ENCODE results near the gene ABCF2. TPM values are rescaled to one million over a fixed set of nuclear protein-coding genes. Genes with fewer than 3 reads are reported as not detected.

ABCF2 gene
- total RNA-seq, 1 donor from 2014 or later = 63.4 TPM

- intact Hi-C loops (cut with micrococcal nuclease) = no loop called here
- Mint-ChIP-seq H3K9me3 (no peaks in the 10 kb centered on the region), H3K36me3 (ENCODE audit: low read depth) (no peaks in the 10 kb centered on the region), H3K4me3 (ENCODE audit: low read depth) (no peak overlapping the region), H3K27me3 (ENCODE audit: low read depth) (peaks cover 80% of the 10 kb centered on the region), H3K4me1 (ENCODE audit: low read depth) (peaks cover 5% of the 10 kb centered on the region), H3K27ac (no peak overlapping the region)
- DNase-seq (ENCODE audit: low spot score) = no peak
Measured at GRCh38 chr7:151250181-151251132, 23.5 kb upstream of the ABCF2 start.

- H3K36me3 Mint-ChIP-seq (ENCODE audit: low read depth) = no peaks in the 10 kb centered on the region
- peaks cover 8% of the 10 kb centered on the region for H3K4me1 Mint-ChIP-seq (ENCODE audit: low read depth)
- DNase-seq (ENCODE audit: low spot score) = no peak
- H3K27me3 Mint-ChIP-seq (ENCODE audit: low read depth) = peaks cover 75% of the 10 kb centered on the region
- H3K9me3 Mint-ChIP-seq = no peaks in the 10 kb centered on the region
- no peak overlapping the region for H3K27ac Mint-ChIP-seq
- intact Hi-C loops (cut with micrococcal nuclease) = loop anchor here (5.0 kb wide), 1 partner anchor 82 kb away; the partner anchor contains the start of gene GBX1
- no peak overlapping the region for H3K4me3 Mint-ChIP-seq (ENCODE audit: low read depth)
Measured at GRCh38 chr7:151249732-151250072, 22.7 kb upstream of the ABCF2 start.

- H3K36me3 Mint-ChIP-seq (ENCODE audit: low read depth) = no peaks in the 10 kb centered on the region
- peaks cover 73% of the 10 kb centered on the region for H3K27me3 Mint-ChIP-seq (ENCODE audit: low read depth)
- peak overlapping the region; percentile 58 for H3K4me3 Mint-ChIP-seq (ENCODE audit: low read depth)
- intact Hi-C loops (cut with micrococcal nuclease) = loop anchor here (5.0 kb wide), 1 partner anchor 82 kb away; the partner anchor contains the start of gene GBX1
- no peak overlapping the region for H3K27ac Mint-ChIP-seq
- peaks cover 13% of the 10 kb centered on the region for H3K4me1 Mint-ChIP-seq (ENCODE audit: low read depth)
- DNase-seq (ENCODE audit: low spot score) = no peak
- H3K9me3 Mint-ChIP-seq = no peaks in the 10 kb centered on the region
Measured at GRCh38 chr7:151249034-151249731, 22.2 kb upstream of the ABCF2 start.

GRCh38 chr7:151248346-151249033 is 21.5 kb upstream of the ABCF2 start, which contains the start of gene SMARCD3:
TSS of gene SMARCD3 (minus strand) at chr7:151248694. CDS start at chr7:151248562, 132 bp downstream.
- H3K9me3 Mint-ChIP-seq = no peaks in the 10 kb centered on the region
- peaks cover 66% of the 10 kb centered on the region for H3K27me3 Mint-ChIP-seq (ENCODE audit: low read depth)
- intact Hi-C loops (cut with micrococcal nuclease) = loop anchor here (5.0 kb wide), 1 partner anchor 81 kb away; the partner anchor contains the start of gene GBX1
- H3K36me3 Mint-ChIP-seq (ENCODE audit: low read depth) = no peaks in the 10 kb centered on the region
- DNase-seq (ENCODE audit: low spot score) = no peak
- H3K4me1 Mint-ChIP-seq (ENCODE audit: low read depth) = peaks cover 19% of the 10 kb centered on the region
- peak within 1 kb of the TSS; percentile 58 for H3K4me3 Mint-ChIP-seq (ENCODE audit: low read depth)
- no peak within 1 kb of the TSS for H3K27ac Mint-ChIP-seq

GRCh38 chr7:151247611-151248345 is 20.8 kb upstream of the ABCF2 start:
- Mint-ChIP-seq H3K27ac (no peak overlapping the region), H3K9me3 (no peaks in the 10 kb centered on the region), H3K4me3 (ENCODE audit: low read depth) (peak overlapping the region; percentile 7), H3K36me3 (ENCODE audit: low read depth) (no peaks in the 10 kb centered on the region), H3K4me1 (ENCODE audit: low read depth) (peaks cover 25% of the 10 kb centered on the region), H3K27me3 (ENCODE audit: low read depth) (peaks cover 61% of the 10 kb centered on the region)
- intact Hi-C loops (cut with micrococcal nuclease) = loop anchor here (5.0 kb wide), 1 partner anchor 80 kb away; the partner anchor contains the start of gene GBX1
- DNase-seq (ENCODE audit: low spot score) = no peak

GRCh38 chr7:151246851-151247580 is 20.0 kb upstream of the ABCF2 start:
- no peak overlapping the region for H3K4me3 Mint-ChIP-seq (ENCODE audit: low read depth)
- peaks cover 54% of the 10 kb centered on the region for H3K27me3 Mint-ChIP-seq (ENCODE audit: low read depth)
- no peak overlapping the region for H3K27ac Mint-ChIP-seq
- intact Hi-C loops (cut with micrococcal nuclease) = loop anchor here (5.0 kb wide), 1 partner anchor 80 kb away; the partner anchor contains the start of gene GBX1
- H3K9me3 Mint-ChIP-seq = no peaks in the 10 kb centered on the region
- peaks cover 25% of the 10 kb centered on the region for H3K4me1 Mint-ChIP-seq (ENCODE audit: low read depth)
- no peak for DNase-seq (ENCODE audit: low spot score)
- H3K36me3 Mint-ChIP-seq (ENCODE audit: low read depth) = no peaks in the 10 kb centered on the region

- Mint-ChIP-seq H3K4me3 (ENCODE audit: low read depth) (peak overlapping the region; percentile 30), H3K4me1 (ENCODE audit: low read depth) (peaks cover 25% of the 10 kb centered on the region), H3K27me3 (ENCODE audit: low read depth) (peaks cover 52% of the 10 kb centered on the region), H3K9me3 (no peaks in the 10 kb centered on the region), H3K36me3 (ENCODE audit: low read depth) (no peaks in the 10 kb centered on the region), H3K27ac (no peak overlapping the region)
- DNase-seq (ENCODE audit: low spot score) = no peak
- intact Hi-C loops (cut with micrococcal nuclease) = loop anchor here (5.0 kb wide), 1 partner anchor 79 kb away; the partner anchor contains the start of gene GBX1
Measured at GRCh38 chr7:151246102-151246850, 19.3 kb upstream of the ABCF2 start.

GRCh38 chr7:151245360-151246101 is 18.5 kb upstream of the ABCF2 start:
- no peak overlapping the region for H3K4me3 Mint-ChIP-seq (ENCODE audit: low read depth)
- H3K27ac Mint-ChIP-seq = no peak overlapping the region
- no peaks in the 10 kb centered on the region for H3K9me3 Mint-ChIP-seq
- intact Hi-C loops (cut with micrococcal nuclease) = loop anchor here (1.0 to 5.0 kb wide), 2 partner anchors 58 to 78 kb away; partner anchors contain the start of gene GBX1
- H3K36me3 Mint-ChIP-seq (ENCODE audit: low read depth) = no peaks in the 10 kb centered on the region
- peak; percentile 45 for DNase-seq (ENCODE audit: low spot score)
- H3K27me3 Mint-ChIP-seq (ENCODE audit: low read depth) = peaks cover 45% of the 10 kb centered on the region
- H3K4me1 Mint-ChIP-seq (ENCODE audit: low read depth) = peaks cover 25% of the 10 kb centered on the region

GRCh38 chr7:151244841-151245346 is 17.9 kb upstream of the ABCF2 start:
- H3K4me1 Mint-ChIP-seq (ENCODE audit: low read depth) = peaks cover 25% of the 10 kb centered on the region
- intact Hi-C loops (cut with micrococcal nuclease) = loop anchor here (1.0 to 5.0 kb wide), 3 partner anchors 58 to 228 kb away; partner anchors contain the start of gene GBX1
- H3K36me3 Mint-ChIP-seq (ENCODE audit: low read depth) = peaks cover 5% of the 10 kb centered on the region
- no peaks in the 10 kb centered on the region for H3K9me3 Mint-ChIP-seq
- peak overlapping the region; percentile 13 for H3K4me3 Mint-ChIP-seq (ENCODE audit: low read depth)
- DNase-seq (ENCODE audit: low spot score) = no peak
- H3K27ac Mint-ChIP-seq = no peak overlapping the region
- H3K27me3 Mint-ChIP-seq (ENCODE audit: low read depth) = peaks cover 39% of the 10 kb centered on the region

- Mint-ChIP-seq H3K4me3 (ENCODE audit: low read depth) (peak overlapping the region; percentile 30), H3K27me3 (ENCODE audit: low read depth) (peaks cover 35% of the 10 kb centered on the region), H3K27ac (no peak overlapping the region), H3K4me1 (ENCODE audit: low read depth) (peaks cover 24% of the 10 kb centered on the region), H3K36me3 (ENCODE audit: low read depth) (peaks cover 8% of the 10 kb centered on the region), H3K9me3 (no peaks in the 10 kb centered on the region)
- intact Hi-C loops (cut with micrococcal nuclease) = loop anchor here (5.0 kb wide), 1 partner anchor 227 kb away; no protein-coding TSS in a partner anchor
- DNase-seq (ENCODE audit: low spot score) = peak; percentile 48
Measured at GRCh38 chr7:151244196-151244840, 17.3 kb upstream of the ABCF2 start.

All from activated T-helper 2 cell treated with anti-CD3 and anti-CD28 coated beads, Interferon-gamma antibody, Interleukin-2, Interleukin-4, amounts not matched to agents 10 μg/mL and 5 μg/mL and 100 μg/mL, durations not matched to agents 14 hours and 24 hours and 36 hours (primary cell).